Central memory CD8-positive, alpha-beta T cell (primary cell): Measurements from ENCODE around the gene GNPAT.

ENCODE experiments used
- ATAC-seq: fragments of 150-1000 bp; cut with Tn5 transposase; replicated peaks from 2 replicates; pipeline ENCODE4 v1.10.0; 2022; ENCODE audit warnings: mild to moderate bottlenecking, moderate FRiP score, moderate number of reproducible peaks; ENCODE audit not compliant: poor library complexity, severe bottlenecking; ENCODE audit errors: extremely low read depth
- DNase-seq, 2 donors: peaks; one replicate each; pipeline ENCODE4 v3.0.0; 2021; ENCODE audit warnings: low spot score in 2 of 2
- H3K27ac Mint-ChIP-seq: one replicate; pipeline ENCODE4 v1.8.0; 2022; ENCODE audit warnings: low read depth, mild to moderate bottlenecking, moderate library complexity, mixed read lengths
- H3K27me3 Mint-ChIP-seq: one replicate; pipeline ENCODE4 v1.8.0; 2022; ENCODE audit warnings: mixed read lengths
- H3K36me3 Mint-ChIP-seq: one replicate; pipeline ENCODE4 v1.8.0; 2022; ENCODE audit warnings: mild to moderate bottlenecking, moderate library complexity, mixed read lengths; ENCODE audit not compliant: insufficient read depth
- H3K4me1 Mint-ChIP-seq: one replicate; pipeline ENCODE4 v1.8.0; 2022; ENCODE audit warnings: mixed read lengths
- H3K4me3 Mint-ChIP-seq: one replicate; pipeline ENCODE4 v1.8.0; 2022; ENCODE audit warnings: mild to moderate bottlenecking, moderate library complexity, mixed read lengths
- H3K9me3 Mint-ChIP-seq: one replicate; pipeline ENCODE4 v1.8.0; 2022; ENCODE audit warnings: mixed read lengths

GNPAT gene

DNA sequence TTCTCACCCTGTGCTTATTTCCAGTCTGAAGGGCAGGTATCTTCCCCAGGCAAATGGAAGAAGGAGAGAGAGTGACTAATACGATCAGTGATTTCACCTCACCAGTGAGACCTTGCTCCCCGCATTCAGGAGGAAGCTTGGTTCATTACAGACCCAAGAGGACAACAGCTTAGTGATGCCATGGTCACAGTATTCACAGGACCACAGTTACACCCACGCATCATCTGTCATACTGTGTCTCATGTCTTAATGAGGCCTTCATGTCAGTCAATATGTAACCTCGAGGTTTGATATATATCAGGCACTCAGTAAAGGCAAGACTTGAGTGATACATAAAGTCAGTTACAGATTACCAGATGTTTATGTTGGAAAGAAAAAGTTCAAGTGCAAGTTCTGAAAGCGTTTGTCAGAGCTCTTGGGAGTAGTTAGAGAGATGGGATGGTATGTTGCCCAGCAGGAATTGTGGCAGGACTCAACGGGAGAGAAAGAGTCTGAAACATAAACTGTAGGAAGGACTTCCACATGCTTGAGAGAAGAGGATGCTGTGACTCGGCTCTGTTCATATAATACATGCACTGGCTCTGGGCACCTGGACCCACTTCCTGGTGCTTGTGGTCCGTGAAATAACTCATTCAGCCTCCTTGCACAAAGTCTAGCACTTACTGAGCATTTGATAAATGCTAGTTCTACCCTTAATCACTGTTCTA is 33.3 kb downstream of the GNPAT start:
- Mint-ChIP-seq H3K4me3 (no peak overlapping the region), H3K36me3 (peaks cover 36% of the 10 kb centered on the region), H3K27me3 (no peaks in the 10 kb centered on the region), H3K9me3 (no peaks in the 10 kb centered on the region), H3K27ac (no peak overlapping the region), H3K4me1 (peaks cover 5% of the 10 kb centered on the region)
- DNase-seq: no peak
- ATAC-seq: no peak

DNA sequence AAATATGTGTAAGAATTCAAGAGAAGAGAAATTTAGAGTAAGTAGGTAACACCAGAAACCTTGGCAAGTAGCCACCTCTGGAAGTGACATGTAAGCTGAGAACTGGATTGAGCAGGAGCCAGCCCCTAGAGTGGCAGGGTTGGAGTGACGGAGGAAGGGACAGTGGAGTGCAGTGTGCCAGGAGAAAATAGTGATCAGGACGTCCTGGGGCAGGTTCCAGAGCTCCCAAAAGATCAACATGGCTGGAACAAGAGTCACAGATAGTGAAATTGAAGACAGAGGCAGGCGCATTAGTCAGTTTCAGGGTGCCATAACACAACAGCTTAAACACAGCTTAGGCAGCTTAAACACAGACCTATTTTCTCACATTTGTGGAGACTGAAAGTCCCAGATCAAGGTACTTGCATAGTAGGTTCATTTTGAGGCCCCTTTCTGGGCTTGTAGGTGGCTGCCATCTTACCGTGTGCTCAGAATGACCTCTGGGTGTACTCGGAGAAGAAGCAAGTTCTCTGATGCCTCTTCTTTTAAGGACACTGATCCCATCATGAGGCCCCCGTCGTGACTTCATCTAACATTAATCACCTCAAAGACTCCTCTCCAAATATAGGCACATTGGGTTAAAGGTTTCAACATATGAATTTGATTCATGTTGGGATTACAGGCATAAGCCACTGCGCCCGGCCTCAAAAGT is 37.2 kb downstream of the GNPAT start:
- Mint-ChIP-seq H3K4me1 (no peaks in the 10 kb centered on the region), H3K27me3 (no peaks in the 10 kb centered on the region), H3K36me3 (peaks cover 23% of the 10 kb centered on the region), H3K4me3 (no peak overlapping the region), H3K9me3 (no peaks in the 10 kb centered on the region), H3K27ac (no peak overlapping the region)
- ATAC-seq: no peak
- no peak for DNase-seq

DNA sequence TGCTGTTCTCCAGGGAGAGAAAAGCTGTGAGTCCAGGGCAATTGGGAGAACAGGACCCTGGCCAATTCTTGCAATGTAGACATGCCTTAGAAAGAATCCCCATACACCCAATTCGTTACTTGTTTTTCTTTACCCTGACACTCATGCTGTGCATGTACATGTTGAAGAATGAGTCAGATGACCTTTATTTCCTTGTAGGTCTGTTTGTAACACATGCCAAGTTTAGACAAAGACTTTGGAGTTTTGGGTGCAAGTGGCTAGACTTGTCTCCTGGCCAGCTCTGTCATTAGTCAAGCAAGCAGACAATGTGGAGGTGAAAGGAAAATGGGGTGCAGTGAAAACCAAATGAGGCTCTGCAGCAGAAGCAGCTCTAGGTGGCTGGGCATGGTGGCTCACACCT is 38.1 kb downstream of the GNPAT start:
- Mint-ChIP-seq H3K27ac (no peak overlapping the region), H3K36me3 (peaks cover 23% of the 10 kb centered on the region), H3K27me3 (no peaks in the 10 kb centered on the region), H3K4me1 (no peaks in the 10 kb centered on the region), H3K4me3 (no peak overlapping the region), H3K9me3 (no peaks in the 10 kb centered on the region)
- ATAC-seq (no peak), DNase-seq (no peak)

DNA sequence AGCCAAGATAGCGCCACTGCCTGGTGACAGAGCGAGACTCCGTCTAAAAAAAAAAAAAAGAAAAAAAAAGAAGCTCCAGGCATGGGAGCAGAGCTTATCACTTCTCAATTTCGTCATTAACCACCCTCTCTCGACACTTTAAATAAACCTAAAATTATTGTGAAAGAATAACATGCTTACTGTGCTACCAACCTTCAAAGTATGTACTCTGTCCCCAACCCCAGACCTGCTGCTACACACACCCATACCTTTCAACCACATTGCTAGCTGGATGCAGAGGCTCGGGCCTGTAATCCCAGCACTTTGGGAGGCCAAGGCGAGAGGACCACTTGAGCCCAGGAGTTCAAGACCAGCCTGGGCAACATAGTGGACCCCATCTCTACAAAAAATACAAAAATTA is 38.7 kb downstream of the GNPAT start:
- Mint-ChIP-seq H3K4me1 (no peaks in the 10 kb centered on the region), H3K27ac (no peak overlapping the region), H3K4me3 (no peak overlapping the region), H3K36me3 (peaks cover 18% of the 10 kb centered on the region), H3K27me3 (no peaks in the 10 kb centered on the region), H3K9me3 (no peaks in the 10 kb centered on the region)
- DNase-seq (no peak), ATAC-seq (no peak)

DNA sequence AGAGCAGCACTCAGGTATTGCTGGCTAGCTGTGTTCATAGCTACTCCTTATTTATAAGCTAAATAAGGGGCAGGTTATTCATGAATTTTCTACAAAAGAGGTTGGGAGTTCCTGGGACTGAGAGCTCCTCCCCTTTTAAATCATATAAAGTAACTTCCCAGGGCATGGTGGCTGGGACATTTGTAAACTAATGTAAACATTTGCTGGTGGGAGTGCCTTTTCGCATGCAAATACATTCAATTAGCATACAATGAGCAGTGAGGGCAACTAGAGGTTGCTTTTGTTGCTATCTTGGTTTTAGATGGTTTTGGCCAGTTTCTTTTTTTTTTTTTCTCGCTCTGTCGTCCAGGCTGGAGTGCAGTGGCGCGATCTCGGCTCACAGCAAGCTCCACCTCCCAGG is 43.4 kb downstream of the GNPAT start:
- Mint-ChIP-seq H3K27me3 (no peaks in the 10 kb centered on the region), H3K36me3 (no peaks in the 10 kb centered on the region), H3K27ac (no peak overlapping the region), H3K9me3 (no peaks in the 10 kb centered on the region), H3K4me3 (no peak overlapping the region), H3K4me1 (no peaks in the 10 kb centered on the region)
- ATAC-seq (no peak), DNase-seq (no peak)

DNA sequence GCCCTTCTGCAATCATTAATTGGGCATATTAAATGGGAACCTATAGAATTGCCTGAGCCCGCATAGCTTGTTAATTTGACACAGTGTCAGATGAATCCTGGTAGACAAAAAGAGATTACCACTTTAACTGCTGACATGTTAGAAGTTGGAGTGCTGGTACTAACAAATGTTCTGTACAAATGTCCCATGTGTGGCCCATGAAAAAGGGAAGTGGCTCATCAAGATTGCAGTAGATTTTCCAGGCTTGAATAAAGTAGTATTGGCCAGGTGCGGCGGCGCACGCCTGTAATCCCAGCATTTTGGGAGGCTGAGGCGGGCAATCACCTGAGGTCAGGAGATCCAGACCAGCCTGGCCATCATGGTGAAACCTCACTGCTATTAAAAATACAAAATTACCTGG is 45.6 kb downstream of the GNPAT start:
- DNase-seq: no peak
- Mint-ChIP-seq H3K27ac (no peak overlapping the region), H3K4me1 (no peaks in the 10 kb centered on the region), H3K36me3 (no peaks in the 10 kb centered on the region), H3K27me3 (no peaks in the 10 kb centered on the region), H3K4me3 (no peak overlapping the region), H3K9me3 (no peaks in the 10 kb centered on the region)
- ATAC-seq: no peak

DNA sequence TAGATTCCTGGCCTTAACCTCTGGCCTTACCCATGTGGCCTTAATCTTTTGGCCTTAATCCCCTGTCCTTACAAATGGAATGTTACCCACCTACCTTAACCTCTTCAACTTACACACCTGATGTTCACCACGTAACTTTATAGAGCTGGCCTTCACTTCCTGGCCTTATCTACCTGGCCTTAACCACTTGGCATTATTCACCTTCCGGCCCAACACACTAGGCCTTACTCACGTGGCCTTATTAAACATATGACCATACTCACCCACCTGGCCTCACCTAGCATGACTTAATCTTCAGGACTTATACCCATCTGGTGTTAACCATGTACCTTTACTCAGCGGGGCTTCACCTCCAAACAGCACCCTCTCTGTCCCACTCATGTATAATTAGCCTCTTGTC is 54.9 kb downstream of the GNPAT start:
- Mint-ChIP-seq H3K27ac (no peak overlapping the region), H3K9me3 (no peaks in the 10 kb centered on the region)

DNA sequence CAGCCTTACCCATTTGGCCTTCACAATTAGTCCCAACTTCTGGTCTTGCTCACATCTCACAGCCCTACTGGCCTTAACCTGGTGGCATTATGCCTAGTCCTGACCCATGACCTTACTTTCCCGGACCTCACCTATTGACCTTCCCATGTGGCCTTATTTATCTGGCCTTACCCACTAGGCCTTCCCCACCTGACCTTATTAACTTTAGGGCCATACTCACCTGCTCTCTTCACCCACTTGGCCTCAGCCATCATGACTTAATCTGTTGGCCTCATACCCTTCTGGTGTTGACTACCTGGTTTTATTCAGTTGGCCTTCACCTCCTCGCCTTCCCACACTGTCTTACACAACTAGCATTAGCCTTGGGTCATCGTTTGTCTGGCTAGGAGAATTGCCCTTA is 61.0 kb downstream of the GNPAT start:
- Mint-ChIP-seq H3K36me3 (no peaks in the 10 kb centered on the region), H3K9me3 (no peaks in the 10 kb centered on the region), H3K27ac (no peak overlapping the region), H3K27me3 (no peaks in the 10 kb centered on the region), H3K4me1 (no peaks in the 10 kb centered on the region), H3K4me3 (no peak overlapping the region)
- no peak for DNase-seq
- no peak for ATAC-seq

More for the DNA sequence above, 54.9 kb downstream of the GNPAT start:
- H3K4me3 Mint-ChIP-seq: no peak overlapping the region
- H3K27me3 Mint-ChIP-seq: no peaks in the 10 kb centered on the region
- no peaks in the 10 kb centered on the region for H3K4me1 Mint-ChIP-seq
- ATAC-seq (no peak), DNase-seq (no peak)
- H3K36me3 Mint-ChIP-seq: no peaks in the 10 kb centered on the region

DNA sequence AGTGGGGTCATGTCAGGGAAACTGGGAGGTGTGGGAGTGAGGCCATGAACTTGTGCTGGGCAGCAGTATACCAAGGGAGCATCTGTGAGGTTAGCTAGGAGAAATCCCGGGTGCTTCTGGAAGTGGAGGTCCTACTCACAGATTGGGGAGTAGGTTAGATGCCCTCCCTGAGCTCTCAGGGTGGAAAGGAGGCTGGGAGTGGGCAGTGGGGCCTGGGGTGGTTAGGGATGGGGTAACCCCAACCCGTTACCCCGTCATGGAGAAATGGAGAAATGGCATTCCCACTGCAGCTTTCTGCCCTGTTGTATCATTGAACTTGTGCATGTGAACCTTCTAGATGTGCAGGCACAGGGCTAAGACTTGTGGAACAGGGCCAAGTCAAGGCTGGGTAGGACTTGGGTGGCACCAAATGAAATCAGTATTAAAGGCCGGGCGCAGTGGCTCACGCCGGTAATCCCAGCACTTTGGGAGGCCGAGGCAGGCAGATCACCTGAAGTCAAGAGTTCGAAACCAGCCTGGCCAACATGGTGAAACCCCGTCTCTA is 69.5 kb downstream of the GNPAT start:
- H3K27me3 Mint-ChIP-seq: peaks cover 14% of the 10 kb centered on the region
- H3K36me3 Mint-ChIP-seq: no peaks in the 10 kb centered on the region
- ATAC-seq (no peak), DNase-seq (no peak)
- H3K27ac Mint-ChIP-seq: no peak overlapping the region
- no peak overlapping the region for H3K4me3 Mint-ChIP-seq
- no peaks in the 10 kb centered on the region for H3K9me3 Mint-ChIP-seq
- H3K4me1 Mint-ChIP-seq: peaks cover under 1% of the 10 kb centered on the region

DNA sequence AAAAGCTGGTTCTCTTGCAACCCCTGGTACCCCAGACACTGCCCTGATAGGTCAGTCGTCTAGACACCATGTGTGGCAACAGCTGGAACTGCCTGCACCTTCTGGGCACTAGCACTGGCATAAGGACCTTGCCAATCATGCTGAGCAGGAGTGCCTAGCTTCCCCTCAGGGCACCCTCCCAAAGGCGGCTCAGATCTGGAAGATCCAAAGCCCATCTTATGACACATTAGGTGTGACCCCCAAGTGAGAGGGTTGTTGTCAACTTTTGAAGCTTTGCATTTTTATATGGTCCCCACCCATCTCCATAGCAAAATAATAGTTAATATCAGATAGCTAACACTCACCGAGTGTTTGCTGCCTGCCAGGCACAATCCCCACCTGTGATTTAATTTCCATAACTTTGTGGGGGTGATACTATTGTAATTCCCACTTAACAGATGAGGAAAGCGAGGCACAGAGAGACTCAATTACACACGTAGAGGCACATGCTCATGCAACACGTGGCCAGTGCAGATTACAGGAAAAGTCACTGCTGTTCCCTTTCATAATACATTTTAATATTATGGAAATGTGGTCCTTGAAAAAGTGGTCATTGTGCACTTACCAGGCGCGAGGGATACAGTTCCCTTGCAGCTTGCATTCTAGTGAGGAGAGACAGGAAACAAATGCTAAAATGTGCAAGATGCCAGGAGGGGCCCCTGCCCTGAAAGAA is 70.9 kb downstream of the GNPAT start:
- no peak overlapping the region for H3K4me3 Mint-ChIP-seq
- H3K36me3 Mint-ChIP-seq: no peaks in the 10 kb centered on the region
- no peaks in the 10 kb centered on the region for H3K9me3 Mint-ChIP-seq
- ATAC-seq: no peak
- peaks cover 14% of the 10 kb centered on the region for H3K27me3 Mint-ChIP-seq
- H3K4me1 Mint-ChIP-seq: peaks cover 7% of the 10 kb centered on the region
- no peak for DNase-seq
- H3K27ac Mint-ChIP-seq: peak overlapping the region; percentile 29

DNA sequence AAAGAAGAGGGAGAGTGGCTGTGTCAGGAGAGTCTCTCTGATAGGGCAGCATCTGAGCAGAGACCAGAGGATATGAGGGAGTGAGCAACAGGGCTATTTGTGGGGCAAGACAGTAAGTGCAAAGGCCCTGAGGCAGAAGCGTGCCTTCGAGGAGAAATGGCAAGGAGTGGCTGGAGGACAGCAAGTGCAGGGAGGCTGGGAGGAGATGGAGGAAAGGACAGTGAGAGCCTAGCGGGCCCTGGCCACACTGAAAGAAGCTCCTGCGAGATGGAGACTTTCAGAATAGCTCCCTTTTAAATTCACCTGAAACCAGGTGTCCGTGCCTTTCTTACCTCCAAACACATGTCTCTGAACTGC is 71.4 kb downstream of the GNPAT start:
- no peak overlapping the region for H3K4me3 Mint-ChIP-seq
- no peak for DNase-seq
- H3K9me3 Mint-ChIP-seq: no peaks in the 10 kb centered on the region
- peaks cover 7% of the 10 kb centered on the region for H3K4me1 Mint-ChIP-seq
- peaks cover 14% of the 10 kb centered on the region for H3K27me3 Mint-ChIP-seq
- peak overlapping the region; percentile 29 for H3K27ac Mint-ChIP-seq
- no peak for ATAC-seq
- H3K36me3 Mint-ChIP-seq: no peaks in the 10 kb centered on the region

DNA sequence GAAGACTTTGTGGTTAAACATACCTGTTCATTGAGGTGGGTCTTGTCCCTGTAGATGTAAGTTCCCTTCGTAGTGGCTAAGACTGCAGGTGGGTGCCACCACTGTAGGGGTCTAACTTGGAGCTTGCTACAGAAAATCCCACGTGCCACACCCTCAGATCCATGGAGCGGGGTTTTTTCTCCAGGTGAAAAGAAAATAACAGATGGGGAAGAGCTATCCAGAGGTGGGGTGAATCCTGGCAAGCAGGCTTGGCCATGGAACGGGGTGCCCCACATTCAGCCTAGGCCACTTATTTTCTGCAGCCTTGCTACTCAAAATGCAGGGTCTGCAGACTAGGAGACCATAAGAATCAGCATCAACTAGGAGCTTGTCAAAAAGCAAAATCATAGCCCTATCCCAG is 72.6 kb downstream of the GNPAT start:
- H3K4me1 Mint-ChIP-seq: peaks cover 7% of the 10 kb centered on the region
- no peak for ATAC-seq
- H3K27ac Mint-ChIP-seq: no peak overlapping the region
- peaks cover 14% of the 10 kb centered on the region for H3K27me3 Mint-ChIP-seq
- no peak overlapping the region for H3K4me3 Mint-ChIP-seq
- no peaks in the 10 kb centered on the region for H3K9me3 Mint-ChIP-seq
- no peak for DNase-seq
- H3K36me3 Mint-ChIP-seq: no peaks in the 10 kb centered on the region

DNA sequence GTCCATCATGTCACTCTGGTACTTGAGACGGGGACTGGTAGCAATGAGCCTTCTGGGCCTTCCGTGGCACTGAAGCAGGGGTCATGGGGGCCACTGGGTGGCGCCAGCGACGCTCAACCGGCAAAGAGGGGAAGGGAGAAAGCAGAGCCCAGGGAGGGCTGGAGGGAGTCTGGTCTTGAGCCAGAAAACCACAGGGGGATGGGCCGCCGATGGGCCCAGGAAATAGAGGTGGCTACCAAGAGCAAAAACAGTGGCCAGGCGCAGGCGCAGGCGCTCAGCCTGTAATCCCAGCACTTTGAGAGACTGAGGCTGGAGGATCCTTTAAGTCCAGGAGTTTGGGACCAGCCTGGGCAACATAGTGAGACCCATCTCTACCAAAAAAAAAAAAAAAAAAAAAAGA is 74.9 kb downstream of the GNPAT start:
- H3K27me3 Mint-ChIP-seq: peaks cover 14% of the 10 kb centered on the region
- H3K27ac Mint-ChIP-seq: peak overlapping the region; percentile 17
- peaks cover 7% of the 10 kb centered on the region for H3K4me1 Mint-ChIP-seq
- DNase-seq (peak in 1 of 2 donors; percentile 21), ATAC-seq (peak; percentile 67)
- H3K4me3 Mint-ChIP-seq: no peak overlapping the region
- no peaks in the 10 kb centered on the region for H3K9me3 Mint-ChIP-seq
- H3K36me3 Mint-ChIP-seq: peaks cover 2% of the 10 kb centered on the region
